NCI-H510A treated with DMSO at 0.1 percent for 48 hours (cell line): ENCODE measurements around the gene DHX16.
A peak's percentile ranks its signal among the peaks of the same experiment; 100 is the strongest.
"Not testable (repeated sequence)": the region's sequence is repeated elsewhere in the genome, so short reads cannot be mapped to it uniquely, and the experiment has no call there.

ENCODE experiments used
- DNase-seq: peaks from one replicate; lab custom pipeline; 2025; lab: John Stamatoyannopoulos, UW

Gene DHX16

GRCh38 chr6:30678964-30679726 is 6.3 kb upstream of the DHX16 start:
- peak; percentile 41 for DNase-seq

GRCh38 chr6:30676660-30677285 is 4.0 kb upstream of the DHX16 start:
- no peak for DNase-seq

GRCh38 chr6:30670760-30671527 is 1.9 kb downstream of the DHX16 start:
- DNase-seq = no peak

GRCh38 chr6:30666300-30666699 is 6.5 kb downstream of the DHX16 start:
- not testable (repeated sequence) for DNase-seq

- DNase-seq = no peak
Observed at GRCh38 chr6:30664994-30665767, 7.6 kb downstream of the DHX16 start.

GRCh38 chr6:30657922-30658321 is 14.9 kb downstream of the DHX16 start:
- not testable (repeated sequence) for DNase-seq

- DNase-seq = no peak
Observed at GRCh38 chr6:30657454-30657853, 15.4 kb downstream of the DHX16 start.

GRCh38 chr6:30656513-30656912 is 16.3 kb downstream of the DHX16 start:
- no peak for DNase-seq

- no peak for DNase-seq
Observed at GRCh38 chr6:30655743-30656094, 17.1 kb downstream of the DHX16 start.

GRCh38 chr6:30654798-30655742 is 17.7 kb downstream of the DHX16 start:
- DNase-seq = no peak

GRCh38 chr6:30651143-30651542 is 21.7 kb downstream of the DHX16 start:
- DNase-seq = no peak

- DNase-seq = peak; percentile 87
Observed at GRCh38 chr6:30647242-30648116, 25.3 kb downstream of the DHX16 start.

GRCh38 chr6:30646450-30647241 is 26.2 kb downstream of the DHX16 start, which contains the start of gene C6orf136:
Gene C6orf136, plus strand, starts transcription at chr6:30647133. Its CDS starts 99 bp downstream, at chr6:30647232.
- DNase-seq = peak; percentile 94

- DNase-seq = peak; percentile 20
Observed at GRCh38 chr6:30645989-30646388, 26.8 kb downstream of the DHX16 start.

- DNase-seq = no peak
Observed at GRCh38 chr6:30644769-30645168, 28.0 kb downstream of the DHX16 start.

- no peak for DNase-seq
Observed at GRCh38 chr6:30643656-30644055, 29.1 kb downstream of the DHX16 start.

- DNase-seq = no peak
Observed at GRCh38 chr6:30641048-30641447, 31.8 kb downstream of the DHX16 start.

- no peak for DNase-seq
Observed at GRCh38 chr6:30640481-30640880, 32.3 kb downstream of the DHX16 start.

GRCh38 chr6:30635834-30636233 is 37.0 kb downstream of the DHX16 start:
- DNase-seq = no peak
